AG09309 (cell line): ENCODE data around the gene RAB3GAP2.
"Not testable (repeated sequence)": the region's sequence is repeated elsewhere in the genome, so short reads cannot be mapped to it uniquely, and the experiment has no call there.

Experiments used
- DNase-seq: peaks from one replicate; pipeline ENCODE4 v3.0.0-alpha.2; 2010; ENCODE audit warnings: low read depth
- H3K4me3 ChIP-seq: 2 replicates; pipeline ENCODE4 v1.5.1; 2011; ENCODE audit warnings: mild to moderate bottlenecking, low read depth, low read length, moderate library complexity; ENCODE audit not compliant: control insufficient read depth
- CTCF ChIP-seq: IDR thresholded peaks from 2 replicates; pipeline ENCODE4 v1.5.1; 2011; ENCODE audit warnings: mild to moderate bottlenecking, low read depth, low read length, inconsistent platforms; ENCODE audit not compliant: insufficient read depth, control insufficient read depth; ENCODE audit errors: missing control alignments

The RAB3GAP2 gene

GRCh38 chr1:220166853-220167252, 105.4 kb downstream of the RAB3GAP2 start:
- H3K4me3 ChIP-seq: no peak overlapping the region
- no peak for DNase-seq
- no peak for TF ChIP-seq CTCF

- DNase-seq: no peak
- H3K4me3 ChIP-seq: no peak overlapping the region
- no peak for TF ChIP-seq CTCF
Measured at GRCh38 chr1:220164517-220164916, 107.7 kb downstream of the RAB3GAP2 start.

GRCh38 chr1:220164116-220164515, 108.1 kb downstream of the RAB3GAP2 start:
- no peak for DNase-seq
- no peak overlapping the region for H3K4me3 ChIP-seq
- TF ChIP-seq CTCF: no peak

GRCh38 chr1:220160027-220160426, 112.2 kb downstream of the RAB3GAP2 start:
- TF ChIP-seq CTCF: no peak
- H3K4me3 ChIP-seq: no peak overlapping the region
- no peak for DNase-seq

GRCh38 chr1:220159041-220159440, 113.2 kb downstream of the RAB3GAP2 start:
- DNase-seq: no peak
- TF ChIP-seq CTCF: no peak
- no peak overlapping the region for H3K4me3 ChIP-seq

GRCh38 chr1:220158530-220158929, 113.7 kb downstream of the RAB3GAP2 start:
- DNase-seq, H3K4me3 ChIP-seq: not testable (repeated sequence)

GRCh38 chr1:220157738-220158137, 114.5 kb downstream of the RAB3GAP2 start:
- H3K4me3 ChIP-seq: no peak overlapping the region
- DNase-seq: no peak
- TF ChIP-seq CTCF: no peak
